Loucy (cell line): ENCODE data around the gene APC2.

Experiments used
- H2AFZ ChIP-seq: fragments of 200-600 bp; sonication (generic); 2 replicates; pipeline ENCODE4 v1.6.0; 2016; ENCODE audit warnings: antibody characterized with exemption, mild to moderate bottlenecking, low read length, moderate library complexity
- H3F3A ChIP-seq: fragments of 200-600 bp; 2 replicates; pipeline ENCODE4 v1.6.0; 2016; ENCODE audit warnings: antibody characterized with exemption, low read depth, mild to moderate bottlenecking
- H3K27me3 ChIP-seq: fragments of 200-600 bp; sonication (generic); 2 replicates; pipeline ENCODE4 v1.6.1; 2014; ENCODE audit warnings: low read length, mild to moderate bottlenecking; ENCODE audit not compliant: insufficient read depth, poor library complexity, severe bottlenecking
- H3K36me3 ChIP-seq: fragments of 200-600 bp; sonication (generic); 2 replicates; pipeline ENCODE4 v1.6.1; 2016; ENCODE audit warnings: low read length; ENCODE audit not compliant: insufficient read depth
- H3K4me1 ChIP-seq: fragments of 200-600 bp; sonication (generic); 2 replicates; pipeline ENCODE4 v1.5.1; 2014; ENCODE audit warnings: low read length, mild to moderate bottlenecking; ENCODE audit not compliant: insufficient read depth, poor library complexity, severe bottlenecking
- H3K4me2 ChIP-seq: fragments of 200-600 bp; sonication (generic); 2 replicates; pipeline ENCODE4 v1.6.0; 2014; ENCODE audit warnings: antibody characterized with exemption, low read length, low read depth, mild to moderate bottlenecking; ENCODE audit not compliant: poor library complexity, severe bottlenecking
- H3K4me3 ChIP-seq: fragments of 200-600 bp; sonication (generic); 2 replicates; pipeline ENCODE4 v1.5.1; 2014; ENCODE audit warnings: low read length, mild to moderate bottlenecking, mixed read lengths; ENCODE audit not compliant: poor library complexity, severe bottlenecking
- H3K79me2 ChIP-seq: fragments of 200-600 bp; sonication (generic); 2 replicates; pipeline ENCODE4 v1.6.1; 2014; ENCODE audit warnings: low read length; ENCODE audit not compliant: insufficient read depth
- H3K9ac ChIP-seq: fragments of 200-600 bp; sonication (generic); 2 replicates; pipeline ENCODE4 v1.6.0; 2014; ENCODE audit warnings: mild to moderate bottlenecking, low read depth, low read length, moderate library complexity; ENCODE audit not compliant: poor library complexity, severe bottlenecking
- H3K9me2 ChIP-seq: fragments of 200-600 bp; sonication (generic); replicated peaks from 2 replicates; pipeline ENCODE4 v1.6.1; 2016; ENCODE audit warnings: low read depth, low read length, mixed read lengths
- H3K9me3 ChIP-seq: fragments of 200-600 bp; sonication (generic); 2 replicates; pipeline ENCODE4 v1.6.1; 2014; ENCODE audit warnings: mild to moderate bottlenecking, antibody characterized with exemption, low read length, low read depth; ENCODE audit not compliant: insufficient read depth
- H4K20me1 ChIP-seq: fragments of 200-600 bp; sonication (generic); 2 replicates; pipeline ENCODE4 v1.6.0; 2014; ENCODE audit warnings: antibody characterized with exemption, low read length, mild to moderate bottlenecking; ENCODE audit not compliant: insufficient read depth, poor library complexity, severe bottlenecking
- CTCF ChIP-seq: fragments of 200-600 bp; sonication (generic); conservative IDR thresholded peaks from 2 replicates; pipeline ENCODE4 v1.5.1; 2014; ENCODE audit warnings: mild to moderate bottlenecking, antibody characterized with exemption, low read length
- EZH2phosphoT487 ChIP-seq: fragments of 200-600 bp; IDR thresholded peaks from 2 replicates; pipeline ENCODE4 v1.6.1; 2018; ENCODE audit warnings: antibody characterized with exemption, mild to moderate bottlenecking, moderate library complexity, borderline replicate concordance

Gene APC2

GRCh38 chr19:1447944-1448343 is 2.0 kb upstream of the APC2 start:
- H3K4me2 ChIP-seq, result no peak overlapping the region
- H3K27me3 ChIP-seq, result no peaks in the 10 kb centered on the region
- H3K79me2 ChIP-seq, result no peaks in the 10 kb centered on the region
- H4K20me1 ChIP-seq, result peaks cover 7% of the 10 kb centered on the region
- TF ChIP-seq EZH2phosphoT487, result no peak
- TF ChIP-seq CTCF, result no peak
- no peaks in the 10 kb centered on the region for H3K9me2 ChIP-seq
- H3K4me1 ChIP-seq, result peaks cover 11% of the 10 kb centered on the region
- H3K9me3 ChIP-seq, result no peaks in the 10 kb centered on the region
- no peak overlapping the region for H3K9ac ChIP-seq
- H3K36me3 ChIP-seq, result no peaks in the 10 kb centered on the region
- H3K4me3 ChIP-seq, result no peak overlapping the region
- H3F3A ChIP-seq, result peaks cover 2% of the 10 kb centered on the region; the same call in 1 of the 2 replicates
- no peak overlapping the region for H2AFZ ChIP-seq

- Histone ChIP-seq H4K20me1 (peaks cover 3% of the 10 kb centered on the region), H3K4me1 (peaks cover 8% of the 10 kb centered on the region), H3K27me3 (no peaks in the 10 kb centered on the region), H2AFZ (no peak overlapping the region), H3K9ac (no peak overlapping the region), H3F3A (no peaks in the 10 kb centered on the region), H3K79me2 (no peaks in the 10 kb centered on the region), H3K9me3 (no peaks in the 10 kb centered on the region), H3K36me3 (no peaks in the 10 kb centered on the region), H3K4me3 (no peak overlapping the region), H3K9me2 (no peaks in the 10 kb centered on the region), H3K4me2 (no peak overlapping the region)
- no peak for TF ChIP-seq CTCF
- TF ChIP-seq EZH2phosphoT487, result no peak
These were observed 1.1 kb downstream of the APC2 start for GRCh38 chr19:1450735-1451731.

GRCh38 chr19:1451916-1452801 is 2.2 kb downstream of the APC2 start:
- Histone ChIP-seq H2AFZ (no peak overlapping the region), H3K4me2 (no peak overlapping the region), H3K4me1 (peaks cover 8% of the 10 kb centered on the region), H3K9ac (no peak overlapping the region), H3K4me3 (no peak overlapping the region), H3K27me3 (no peaks in the 10 kb centered on the region), H4K20me1 (no peaks in the 10 kb centered on the region), H3K36me3 (no peaks in the 10 kb centered on the region), H3F3A (no peaks in the 10 kb centered on the region), H3K9me3 (no peaks in the 10 kb centered on the region), H3K79me2 (no peaks in the 10 kb centered on the region), H3K9me2 (no peaks in the 10 kb centered on the region)
- TF ChIP-seq EZH2phosphoT487 (no peak), CTCF (no peak)
